HCT116 (cell line): ENCODE data around the gene PPP1R14B. TPM values are rescaled to one million over a fixed set of nuclear protein-coding genes. Genes with fewer than 3 reads are reported as not detected.

Experiments used
- ATAC-seq: fragments of 200-7000 bp; cut with Tn5 transposase; 2 replicates; pipeline ENCODE4 v1.9.1; 2020; ENCODE audit warnings: mild to moderate bottlenecking, moderate library complexity
- BruUV-seq: library from RNA; stranded (reverse); fragments of 400-500 nt; replicated peaks from 2 replicates; lab custom pipeline; 2021; lab: Mats Ljungman, UMichigan
- CTCF ChIA-PET: fragments of 300-600 bp; sonication (Branson Sonifier 250); formaldehyde crosslinking; loops from one replicate; lab custom pipeline; 2021; ENCODE audit warnings: antibody characterized with exemption; lab: Charles Lee
- POLR2A ChIA-PET: fragments of 300-600, 350-600 bp; sonication (Branson Sonifier 250); formaldehyde crosslinking; loops from one replicate; lab custom pipeline; 2021; ENCODE audit warnings: antibody characterized with exemption; lab: Charles Lee
- RAD21 ChIA-PET, 2 experiments: fragments of 300-600 bp; sonication (Branson Sonifier 250); formaldehyde crosslinking; loops; one replicate each; lab custom pipeline; 2023; ENCODE audit warnings: low total read pairs in 2 of 2; ENCODE audit not compliant: uncharacterized antibody in 2 of 2, unreplicated experiment in 2 of 2, low non-redundant PET in 1 of 2; lab: Charles Lee
- DNase-seq: peaks from one replicate; pipeline ENCODE4 v3.0.0-alpha.2; 2010; ENCODE audit warnings: low read depth, low spot score
- H2AFZ ChIP-seq: fragments of 200-600 bp; shearing (Covaris generic), sonication (generic); 2 replicates; pipeline ENCODE4 v1.6.1; 2017; ENCODE audit warnings: low read depth, mixed run types, mixed read lengths, antibody characterized with exemption, low read length; ENCODE audit not compliant: poor library complexity, severe bottlenecking
- H3K27ac ChIP-seq: 2 replicates; pipeline ENCODE4 v1.5.1; 2012; ENCODE audit warnings: low read depth, low read length
- H3K27me3 ChIP-seq: fragments of 200-600 bp; sonication (generic); 2 replicates; pipeline ENCODE4 v1.6.1; 2016; ENCODE audit warnings: mixed run types, low read length, mixed read lengths; ENCODE audit not compliant: insufficient read depth
- H3K36me3 ChIP-seq, 2 experiments: fragments of 200-500 bp in 1 of 2; fragments of 200-600 bp in 1 of 2; sonication (Bioruptor generic) in 1 of 2; sonication (generic) in 1 of 2; 2 replicates each; pipeline versions ENCODE4 v1.5.1 to v1.6.1; 2014 to 2016; ENCODE audit warnings: low read length in 2 of 2, inconsistent platforms in 1 of 2, mixed read lengths in 1 of 2, mixed run types in 1 of 2; ENCODE audit not compliant: insufficient read depth in 2 of 2, control insufficient read depth in 1 of 2
- H3K4me1 ChIP-seq, 2 experiments: fragments of 200-600 bp in 1 of 2; sonication (generic) in 1 of 2; 2 replicates each; pipeline versions ENCODE4 v1.5.1 to v1.6.1; 2012 to 2017; ENCODE audit warnings: low read length in 2 of 2, inconsistent platforms in 1 of 2, mild to moderate bottlenecking in 1 of 2, mixed read lengths in 1 of 2, mixed run types in 1 of 2, moderate library complexity in 1 of 2; ENCODE audit not compliant: insufficient read depth in 2 of 2, control insufficient read depth in 1 of 2
- H3K4me2 ChIP-seq: fragments of 200-600 bp; sonication (generic); 2 replicates; pipeline ENCODE4 v1.6.1; 2017; ENCODE audit warnings: mixed run types, low read length, mixed read lengths
- H3K4me3 ChIP-seq, 2 experiments: fragments of 200-600 bp in 1 of 2; sonication (generic) in 1 of 2; replicated peaks in 1 of 2; 2 replicates each; pipeline ENCODE4 v1.5.1; 2011 to 2016; ENCODE audit warnings: low read length in 2 of 2, control low read depth in 1 of 2, low read depth in 1 of 2, mild to moderate bottlenecking in 1 of 2, mixed read lengths in 1 of 2, mixed run types in 1 of 2
- H3K79me2 ChIP-seq: fragments of 200-600 bp; sonication (generic); 2 replicates; pipeline ENCODE4 v1.6.1; 2017; ENCODE audit warnings: mild to moderate bottlenecking, mixed run types, low read length, moderate library complexity, mixed read lengths; ENCODE audit not compliant: insufficient read depth
- H3K9ac ChIP-seq: fragments of 200-600 bp; sonication (generic); 2 replicates; pipeline ENCODE4 v1.6.1; 2016; ENCODE audit warnings: low read length, mixed read lengths
- H3K9me2 ChIP-seq: fragments of 200-600 bp; sonication (generic), shearing (Covaris generic); 2 replicates; pipeline ENCODE4 v1.6.1; 2017; ENCODE audit warnings: mixed run types, mild to moderate bottlenecking, moderate library complexity; ENCODE audit not compliant: insufficient read depth
- H3K9me3 ChIP-seq, 2 experiments: fragments of 200-500 bp in 1 of 2; fragments of 200-600 bp in 1 of 2; sonication (Bioruptor generic) in 1 of 2; sonication (generic) in 1 of 2; 2 replicates each; pipeline ENCODE4 v1.6.1; 2014 to 2017; ENCODE audit warnings: low read length in 2 of 2, mixed read lengths in 2 of 2, inconsistent platforms in 1 of 2, low read depth in 1 of 2, mild to moderate bottlenecking in 1 of 2, mixed run types in 1 of 2, moderate library complexity in 1 of 2; ENCODE audit not compliant: control insufficient read depth in 1 of 2, insufficient read depth in 1 of 2
- H4K20me1 ChIP-seq: fragments of 200-600 bp; sonication (generic), shearing (Covaris generic); 2 replicates; pipeline ENCODE4 v1.6.1; 2017; ENCODE audit warnings: mixed run types, mild to moderate bottlenecking, moderate library complexity; ENCODE audit not compliant: insufficient read depth
- CTCF ChIP-seq, 3 experiments: fragments of 200-600 bp in 1 of 3; sonication (generic) in 1 of 3; IDR thresholded peaks in 2 of 3; conservative IDR thresholded peaks in 1 of 3; 2 replicates each; pipeline ENCODE4 v1.5.1; 2012 to 2017; ENCODE audit warnings: low read depth in 2 of 3, low read length in 2 of 3, antibody characterized with exemption in 1 of 3, borderline replicate concordance in 1 of 3, control low read depth in 1 of 3, mild to moderate bottlenecking in 1 of 3, mixed read lengths in 1 of 3, mixed run types in 1 of 3, moderate library complexity in 1 of 3; ENCODE audit not compliant: insufficient read depth in 1 of 3
- MAX ChIP-seq: IDR thresholded peaks from 2 replicates; pipeline ENCODE4 v1.6.1; 2012
- POLR2AphosphoS5 ChIP-seq: IDR thresholded peaks from 2 replicates; pipeline ENCODE4 v1.6.1; 2011; ENCODE audit warnings: mild to moderate bottlenecking, low read depth, low read length, moderate library complexity
- YY1 ChIP-seq: IDR thresholded peaks from 2 replicates; pipeline ENCODE4 v1.6.1; 2011; ENCODE audit warnings: low read length, low read depth, moderate library complexity, mild to moderate bottlenecking; ENCODE audit not compliant: insufficient replicate concordance; ENCODE audit errors: extremely low read depth
- ZBTB33 ChIP-seq: IDR thresholded peaks from 2 replicates; pipeline ENCODE4 v1.6.1; 2011; ENCODE audit warnings: mild to moderate bottlenecking, low read length, moderate library complexity; ENCODE audit not compliant: insufficient replicate concordance; ENCODE audit errors: extremely low read depth
- ZFX ChIP-seq: fragments of 450-650 bp; IDR thresholded peaks from 2 replicates; pipeline ENCODE4 v1.6.1; 2017
- intact Hi-C: fragments of 100-400 bp; cut with micrococcal nuclease; formaldehyde crosslinking; loops from 2 replicates; pipeline ENCODE4 v1.10.0; 2022
- total RNA-seq: library from RNA; stranded (reverse); gene quantifications from one replicate; pipeline ENCODE4 v1.2.1, GENCODE V29; 2021; ENCODE audit not compliant: unreplicated experiment

PPP1R14B gene
- total RNA-seq, 1 experiment from 2014 or later = 332 TPM

GRCh38 chr11:64230171-64230984 is 16.4 kb downstream of the PPP1R14B start, which contains the start of gene DNAJC4:
Gene DNAJC4, plus strand, starts transcription at chr11:64230548. Its CDS starts 307 bp downstream, at chr11:64230855.
- Histone ChIP-seq H3K27me3 (no peaks in the 10 kb centered on the region), H3K4me3 (peak within 1 kb of the TSS; percentile 71 to 89), H3K9me3 (no peaks in the 10 kb centered on the region), H3K9ac (peak within 1 kb of the TSS; percentile 88)
- CTCF ChIA-PET = no interaction called here
- no peak for TF ChIP-seq MAX
- TF ChIP-seq ZFX = peak; percentile 61; the same call in 1 of the 2 replicates
- TF ChIP-seq POLR2AphosphoS5 = peak; percentile 84
- TF ChIP-seq ZBTB33 = peak; percentile 5
- no peak for TF ChIP-seq CTCF (IDR thresholded peaks at IDR 0.05 in 2 of 3, conservative IDR thresholded peaks at IDR 0.05 in 1 of 3; ENCODE audit: borderline replicate concordance in 1 of 3, insufficient read depth in 1 of 3, low read depth in 2 of 3, low read length in 2 of 3)
- TF ChIP-seq YY1 = peak; percentile 79
- TF ChIP-seq, all 23 proteins: peak for 4
- Histone ChIP-seq H3K4me1 (peaks cover 27 to 67% of the 10 kb centered on the region in 2 experiments), H3K79me2 (peaks cover 16% of the 10 kb centered on the region), H3K27ac (peak within 1 kb of the TSS; percentile 61), H2AFZ (no peak within 1 kb of the TSS), H3K4me2 (peak within 1 kb of the TSS; percentile 99), H4K20me1 (no peaks in the 10 kb centered on the region), H3K9me2 (no peaks in the 10 kb centered on the region), H3K36me3 (no peaks in the 10 kb centered on the region)
- POLR2A ChIA-PET = interaction anchor here (1.1 to 1.2 kb wide), 2 partner anchors 9 to 53 kb away, joined by 3 to 4 read pairs; no protein-coding TSS in a partner anchor
- RAD21 ChIA-PET = no interaction called here
- DNase-seq (peak; percentile 89), ATAC-seq (peak; percentile 41)
- intact Hi-C loops = no loop called here
- BruUV-seq = no TSS peak
